H9 (cell line): ENCODE measurements around the gene HIF1A. TPM values are rescaled to one million over a fixed set of nuclear protein-coding genes. Genes with fewer than 3 reads are reported as not detected.
"Not testable (repeated sequence)": the region's sequence is repeated elsewhere in the genome, so short reads cannot be mapped to it uniquely, and the experiment has no call there.

Source experiments
- DNase-seq: peaks from one replicate; pipeline ENCODE4 v3.0.0-alpha.2; 2017
- H2AFZ ChIP-seq: one replicate; pipeline ENCODE4 v1.6.1; 2013; ENCODE audit warnings: mild to moderate bottlenecking, low read length, control low read depth, moderate library complexity
- H2AK5ac ChIP-seq: 2 replicates; pipeline ENCODE4 v1.6.1; 2013; ENCODE audit warnings: low read length, control low read depth, mixed read lengths; ENCODE audit not compliant: insufficient read length
- H2BK120ac ChIP-seq: one replicate; pipeline ENCODE4 v1.6.1; 2013; ENCODE audit warnings: low read depth, mild to moderate bottlenecking, low read length, control low read depth, inconsistent platforms; ENCODE audit not compliant: poor library complexity, severe bottlenecking
- H2BK12ac ChIP-seq: 2 replicates; pipeline ENCODE4 v1.6.1; 2013; ENCODE audit warnings: low read length, control low read depth, mixed read lengths, low read depth; ENCODE audit not compliant: insufficient read length
- H2BK15ac ChIP-seq: 2 replicates; pipeline ENCODE4 v1.6.1; 2013; ENCODE audit warnings: low read depth, low read length, control low read depth
- H2BK20ac ChIP-seq: one replicate; pipeline ENCODE4 v1.6.1; 2013; ENCODE audit warnings: low read depth, mild to moderate bottlenecking, low read length, control low read depth, inconsistent platforms; ENCODE audit not compliant: poor library complexity, severe bottlenecking
- H2BK5ac ChIP-seq: 2 replicates; pipeline ENCODE4 v1.6.1; 2013; ENCODE audit warnings: low read length, control low read depth, mixed read lengths; ENCODE audit not compliant: insufficient read length
- H3K14ac ChIP-seq: 2 replicates; pipeline ENCODE4 v1.6.1; 2013; ENCODE audit warnings: low read length, control low read depth; ENCODE audit not compliant: insufficient read depth
- H3K18ac ChIP-seq: 2 replicates; pipeline ENCODE4 v1.6.1; 2013; ENCODE audit warnings: low read depth, mild to moderate bottlenecking, mixed read lengths, low read length, control low read depth; ENCODE audit not compliant: insufficient read length
- H3K23ac ChIP-seq: 2 replicates; pipeline ENCODE4 v1.6.1; 2013; ENCODE audit warnings: low read length, control low read depth, mixed read lengths, low read depth; ENCODE audit not compliant: insufficient read length
- H3K23me2 ChIP-seq: 2 replicates; pipeline ENCODE4 v1.6.1; 2013; ENCODE audit warnings: low read depth, mild to moderate bottlenecking, mixed read lengths, low read length, control low read depth; ENCODE audit not compliant: insufficient read length, poor library complexity, severe bottlenecking
- H3K27ac ChIP-seq: 2 replicates; pipeline ENCODE4 v1.5.1; 2013; ENCODE audit warnings: low read length, control low read depth, mixed read lengths, low read depth; ENCODE audit not compliant: insufficient read length
- H3K27me3 ChIP-seq: 2 replicates; pipeline ENCODE4 v1.6.1; 2013; ENCODE audit warnings: low read length, control low read depth, inconsistent platforms; ENCODE audit not compliant: insufficient read depth
- H3K4ac ChIP-seq: 2 replicates; pipeline ENCODE4 v1.6.1; 2013; ENCODE audit warnings: low read depth, mild to moderate bottlenecking, control low read depth, inconsistent platforms, low read length, moderate library complexity
- H3K4me1 ChIP-seq: 2 replicates; pipeline ENCODE4 v1.6.1; 2013; ENCODE audit warnings: low read length, control low read depth, inconsistent platforms; ENCODE audit not compliant: insufficient read depth
- H3K4me2 ChIP-seq: 2 replicates; pipeline ENCODE4 v1.6.1; 2013; ENCODE audit warnings: low read length, control low read depth, mixed read lengths; ENCODE audit not compliant: insufficient read length, insufficient read depth
- H3K56ac ChIP-seq: 2 replicates; pipeline ENCODE4 v1.6.1; 2013; ENCODE audit warnings: low read depth, mild to moderate bottlenecking, mixed read lengths, low read length, control low read depth; ENCODE audit not compliant: insufficient read length
- H3K79me1 ChIP-seq: 2 replicates; pipeline ENCODE4 v1.6.1; 2013; ENCODE audit warnings: low read depth, mild to moderate bottlenecking, moderate library complexity, low read length, control low read depth, inconsistent platforms; ENCODE audit not compliant: insufficient read depth, poor library complexity, severe bottlenecking
- H3K79me2 ChIP-seq: 2 replicates; pipeline ENCODE4 v1.6.1; 2013; ENCODE audit warnings: low read length, control low read depth, inconsistent platforms; ENCODE audit not compliant: insufficient read depth
- H3K9ac ChIP-seq: 2 replicates; pipeline ENCODE4 v1.6.1; 2013; ENCODE audit warnings: low read length, control low read depth, mixed read lengths; ENCODE audit not compliant: insufficient read length; ENCODE audit errors: extremely low read depth
- H3K9me3 ChIP-seq: one replicate; pipeline ENCODE4 v1.6.1; 2013; ENCODE audit warnings: low read depth, low read length, inconsistent platforms; ENCODE audit not compliant: control insufficient read depth
- H3T11ph ChIP-seq: one replicate; pipeline ENCODE4 v1.6.1; 2013; ENCODE audit warnings: mild to moderate bottlenecking, low read length, control low read depth, inconsistent platforms
- H4K20me1 ChIP-seq: one replicate; pipeline ENCODE4 v1.6.1; 2013; ENCODE audit not compliant: control insufficient read depth, insufficient read length, insufficient read depth
- H4K5ac ChIP-seq: 2 replicates; pipeline ENCODE4 v1.6.1; 2013; ENCODE audit warnings: low read depth, mild to moderate bottlenecking, mixed read lengths, low read length, control low read depth; ENCODE audit not compliant: insufficient read length
- H4K8ac ChIP-seq: replicated peaks from 2 replicates; pipeline ENCODE4 v1.6.1; 2013; ENCODE audit warnings: low read length, control low read depth, mixed read lengths, low read depth; ENCODE audit not compliant: insufficient read length
- H4K91ac ChIP-seq: 2 replicates; pipeline ENCODE4 v1.6.1; 2013; ENCODE audit warnings: low read depth, mild to moderate bottlenecking, moderate library complexity, mixed read lengths, low read length, control low read depth; ENCODE audit not compliant: insufficient read length
- H3K27ac Mint-ChIP-seq, 3 experiments: 2 replicates in 2 of 3; 3 replicates in 1 of 3; pipeline ENCODE4 v1.8.0; 2020 to 2021; ENCODE audit warnings: mixed read lengths in 3 of 3, mild to moderate bottlenecking in 1 of 3, moderate library complexity in 1 of 3
- H3K27me3 Mint-ChIP-seq: 2 replicates; pipeline ENCODE4 v1.8.0; 2021; ENCODE audit warnings: low read depth, mild to moderate bottlenecking, moderate library complexity, mixed read lengths
- H3K36me3 Mint-ChIP-seq, 3 experiments: 2 replicates in 2 of 3; 3 replicates in 1 of 3; pipeline ENCODE4 v1.8.0; 2020 to 2021; ENCODE audit warnings: low read depth in 3 of 3, mixed read lengths in 3 of 3; ENCODE audit not compliant: insufficient read depth in 1 of 3
- H3K4me1 Mint-ChIP-seq, 2 experiments: 2 replicates each; pipeline ENCODE4 v1.8.0; 2020; ENCODE audit warnings: mixed read lengths in 2 of 2
- H3K4me3 Mint-ChIP-seq, 2 experiments: 2 replicates in 1 of 2; 3 replicates in 1 of 2; pipeline ENCODE4 v1.8.0; 2020 to 2021; ENCODE audit warnings: mild to moderate bottlenecking in 2 of 2, mixed read lengths in 2 of 2, moderate library complexity in 1 of 2
- H3K9me3 Mint-ChIP-seq, 2 experiments: 2 replicates in 1 of 2; 3 replicates in 1 of 2; pipeline ENCODE4 v1.8.0; 2020; ENCODE audit warnings: mild to moderate bottlenecking in 2 of 2, mixed read lengths in 2 of 2, moderate library complexity in 1 of 2
- CTCF ChIP-seq: fragments of 200-600 bp; sonication (generic); conservative IDR thresholded peaks from 3 replicates; pipeline ENCODE4 v1.8.0; 2021; ENCODE audit warnings: antibody characterized with exemption, mild to moderate bottlenecking
- WGBS: extraction: QIAGEN DNeasy Blood & Tissue Kit; methylation state at CpG from one replicate; pipeline ENCODE4 v1.1.7; 2013; ENCODE audit warnings: missing lambda C conversion rate, low lambda C conversion rate, mixed read lengths; ENCODE audit not compliant: insufficient read length; ENCODE audit errors: extremely low coverage; 5-methylcytosine and 5-hydroxymethylcytosine counted together
- total RNA-seq: library from RNA; stranded (reverse); gene quantifications from 2 replicates; pipeline ENCODE4 v1.2.1, GENCODE V29; 2021

Gene HIF1A
- total RNA-seq, 1 experiment from 2014 or later, result 154 TPM

GRCh38 chr14:61744238-61744637, 48.9 kb downstream of the HIF1A start:
- H3K9ac ChIP-seq, result no peak overlapping the region
- no peak overlapping the region for H3T11ph ChIP-seq
- H4K20me1 ChIP-seq, result no peaks in the 10 kb centered on the region
- no peaks in the 10 kb centered on the region for H3K27me3 ChIP-seq
- H3K23me2 ChIP-seq, result no peaks in the 10 kb centered on the region
- DNase-seq, result no peak
- H2AFZ ChIP-seq, result no peak overlapping the region
- H3K27me3 Mint-ChIP-seq, result no peaks in the 10 kb centered on the region
- no peak overlapping the region for H3K4ac ChIP-seq
- H2BK20ac ChIP-seq, result no peak overlapping the region
- no peak overlapping the region for H4K91ac ChIP-seq
- no peak overlapping the region for H4K8ac ChIP-seq
- H3K4me3 Mint-ChIP-seq, result no peak overlapping the region
- H3K18ac ChIP-seq, result no peak overlapping the region
- no peak for TF ChIP-seq CTCF
- no peak overlapping the region for H2BK120ac ChIP-seq
- peaks cover 36 to 82% (median 66%) of the 10 kb centered on the region in 3 experiments; a peak in 6 of 7 replicates for H3K36me3 Mint-ChIP-seq
- no peak overlapping the region for H3K56ac ChIP-seq
- H3K27ac ChIP-seq, result no peak overlapping the region
- no peak overlapping the region for H2BK15ac ChIP-seq
- peaks cover 0 to 10% of the 10 kb centered on the region in 2 experiments; a peak in 2 of 4 replicates for H3K4me1 Mint-ChIP-seq
- peaks cover 2% of the 10 kb centered on the region; the same call in 1 of the 2 replicates for H3K79me2 ChIP-seq
- H3K23ac ChIP-seq, result no peak overlapping the region
- no peak overlapping the region for H2BK12ac ChIP-seq
- H3K4me1 ChIP-seq, result 0 out of 2 replicates have a peak, but pooled peaks cover under 1% of the 10 kb centered on the region
- no peaks in the 10 kb centered on the region for H3K9me3 Mint-ChIP-seq
- H4K5ac ChIP-seq, result no peak overlapping the region
- no peak overlapping the region for H2AK5ac ChIP-seq
- H3K4me2 ChIP-seq, result no peak overlapping the region
- no peaks in the 10 kb centered on the region for H3K79me1 ChIP-seq
- H3K14ac ChIP-seq, result no peak overlapping the region
- H2BK5ac ChIP-seq, result no peak overlapping the region
- H3K9me3 ChIP-seq, result no peaks in the 10 kb centered on the region
- H3K27ac Mint-ChIP-seq, result no peak overlapping the region
- WGBS, result no CpG with 5 or more reads among the region's 5 CpGs

- Mint-ChIP-seq H3K36me3 (peaks cover 30 to 70% (median 51%) of the 10 kb centered on the region in 3 experiments; a peak in 6 of 7 replicates), H3K27ac (peak overlapping the region in 2 of 3 experiments; percentile 44 to 75; a peak in 2 of 7 replicates)
- no CpG with 5 or more reads among the region's 3 CpGs for WGBS
Observed at GRCh38 chr14:61746346-61746745, 51.0 kb downstream of the HIF1A start.

More at GRCh38 chr14:61746346-61746745, 51.0 kb downstream of the HIF1A start:
- not testable (repeated sequence) for H2BK20ac ChIP-seq, H2AK5ac ChIP-seq, H3K23ac ChIP-seq, H3K4ac ChIP-seq, H2BK12ac ChIP-seq, H3K27ac ChIP-seq, H2BK15ac ChIP-seq, H3K23me2 ChIP-seq, H4K5ac ChIP-seq, H3K79me2 ChIP-seq, H3K14ac ChIP-seq, H4K20me1 ChIP-seq, H4K8ac ChIP-seq, H3K9me3 ChIP-seq, H3K27me3 Mint-ChIP-seq, H4K91ac ChIP-seq, H3K9ac ChIP-seq, DNase-seq, H3K27me3 ChIP-seq, H3K79me1 ChIP-seq, H2BK120ac ChIP-seq, H3T11ph ChIP-seq, H2BK5ac ChIP-seq, H3K9me3 Mint-ChIP-seq, H3K56ac ChIP-seq, H2AFZ ChIP-seq, H3K4me3 Mint-ChIP-seq, H3K4me1 ChIP-seq, H3K4me2 ChIP-seq, H3K18ac ChIP-seq
- peaks cover 0 to 19% of the 10 kb centered on the region in 2 experiments; a peak in 2 of 4 replicates for H3K4me1 Mint-ChIP-seq
